ENCODE results near the gene SWT1.
"Not testable (repeated sequence)": the region's sequence is repeated elsewhere in the genome, so short reads cannot be mapped to it uniquely, and the experiment has no call there.

Gene SWT1

DNA sequence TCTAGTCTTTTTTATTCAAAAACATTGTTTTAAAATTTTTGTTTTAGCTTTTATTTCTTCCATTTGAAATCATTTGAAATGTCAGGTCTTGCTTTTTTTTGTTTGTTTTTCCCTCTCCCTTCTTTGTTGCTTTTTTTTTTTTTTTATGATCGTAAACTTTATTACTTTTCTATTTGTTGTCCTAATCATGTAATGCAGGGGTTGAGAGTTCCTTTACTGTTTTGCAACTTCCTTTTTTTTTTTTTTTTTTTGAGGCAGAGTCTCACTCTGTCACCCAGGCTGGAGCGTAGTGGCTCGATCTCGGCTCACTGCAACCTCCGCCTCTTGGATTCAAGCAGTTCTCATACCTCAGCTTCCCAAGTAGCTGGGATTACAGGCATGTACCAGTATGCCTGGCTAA lies 135.3 kb downstream of the SWT1 start:
- DNase-seq: no peak

DNA sequence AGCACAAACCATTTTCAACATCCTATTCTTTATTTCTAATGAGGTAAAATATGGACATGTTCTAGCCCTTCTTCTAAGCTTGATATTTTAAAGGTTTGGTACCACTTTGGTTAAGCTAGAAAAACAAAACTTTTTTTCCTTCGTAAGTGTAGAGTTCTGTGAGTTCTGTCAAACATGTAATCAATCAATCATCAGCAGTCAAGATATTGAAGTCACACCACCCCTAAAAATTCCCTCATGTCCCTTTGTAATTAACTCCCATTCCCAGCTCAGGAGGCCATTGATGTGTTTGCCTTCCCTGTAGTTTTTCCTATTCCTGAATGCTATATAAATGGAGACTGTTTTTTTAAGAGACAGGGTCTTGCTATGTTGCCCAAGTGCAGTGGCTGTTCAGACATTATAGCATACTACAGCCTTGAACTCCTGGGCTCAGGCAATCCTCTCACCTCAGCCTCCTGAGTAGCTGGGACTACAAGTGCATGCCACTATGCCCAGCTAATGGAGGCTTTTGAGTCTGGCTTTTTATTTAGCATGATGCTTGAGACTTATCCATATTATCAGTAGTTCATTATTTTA lies 137.1 kb downstream of the SWT1 start:
- no peak for DNase-seq

DNA sequence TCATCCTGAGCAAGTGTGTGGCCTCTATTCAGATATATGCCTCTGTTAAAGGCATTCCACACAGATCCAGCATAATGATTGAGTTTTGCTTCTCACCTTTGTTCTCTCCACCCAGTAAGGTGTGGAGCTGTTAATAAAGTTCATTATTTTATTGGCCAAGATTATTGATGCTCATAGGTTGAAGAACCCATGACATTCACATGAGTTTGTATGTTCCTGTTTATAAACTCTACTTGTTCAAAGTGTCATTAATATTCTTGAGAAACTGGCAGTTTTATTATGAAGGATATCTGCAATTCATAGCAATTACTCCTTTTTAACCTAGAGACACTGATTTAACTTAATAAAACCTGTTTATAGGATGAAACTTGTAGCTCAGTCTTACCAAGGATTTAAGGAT lies 138.1 kb downstream of the SWT1 start:
- DNase-seq: no peak

DNA sequence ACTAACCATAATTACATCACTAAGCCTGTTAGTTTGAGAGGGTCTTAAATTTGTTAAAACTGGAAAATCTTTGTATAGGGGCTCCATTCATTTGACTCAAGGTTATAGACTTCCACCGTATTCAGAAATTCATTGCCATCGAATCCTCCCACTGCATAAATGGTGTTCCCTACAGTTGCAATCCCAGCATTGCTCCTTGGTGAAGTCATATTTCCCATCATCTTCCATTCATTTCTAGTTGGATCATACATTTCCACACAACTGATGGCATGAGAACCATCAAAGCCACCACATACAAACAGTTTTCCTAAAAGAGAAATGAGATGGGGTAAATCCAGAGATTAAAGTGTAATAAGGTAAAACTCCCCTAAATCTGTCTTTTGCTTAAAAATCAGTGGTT lies 141.0 kb downstream of the SWT1 start:
- DNase-seq: no peak

DNA sequence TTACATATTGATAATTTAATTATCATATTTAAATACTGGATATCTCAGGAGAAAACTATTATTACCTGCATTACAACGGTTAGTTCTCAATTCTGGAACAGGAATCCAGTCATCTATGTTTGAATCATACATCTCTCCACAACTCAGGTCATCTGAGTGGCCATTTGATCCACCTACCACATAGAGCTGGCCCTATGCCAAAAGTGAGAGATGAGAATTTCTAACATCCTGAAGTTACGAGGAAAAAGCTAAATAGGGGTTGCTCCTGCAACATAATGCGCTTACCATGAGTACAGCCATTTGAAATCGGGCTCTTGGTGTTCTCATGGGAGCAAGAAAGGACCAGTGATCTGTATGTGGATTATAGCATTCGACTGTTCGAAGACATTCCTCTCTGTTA lies 143.2 kb downstream of the SWT1 start:
- no peak for DNase-seq

DNA sequence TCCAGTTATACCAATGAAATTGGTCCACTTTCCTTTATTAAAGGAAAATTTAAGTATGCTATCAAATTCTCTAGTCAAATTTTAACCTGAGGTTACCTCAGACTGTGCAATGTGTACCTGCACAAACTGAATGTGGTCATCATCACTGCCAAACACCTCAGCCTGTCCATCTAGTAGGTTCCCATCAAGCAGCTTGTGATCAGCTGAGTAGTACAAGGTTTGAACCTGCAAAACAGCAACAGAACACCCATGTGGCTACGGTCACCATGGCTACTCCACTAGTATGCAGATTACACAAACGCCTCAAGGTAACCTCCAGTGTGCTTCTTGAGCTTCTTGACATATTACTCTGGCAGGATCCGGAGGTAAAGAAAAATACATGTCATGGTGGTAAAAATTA lies 148.5 kb downstream of the SWT1 start:
- DNase-seq: no peak

DNA sequence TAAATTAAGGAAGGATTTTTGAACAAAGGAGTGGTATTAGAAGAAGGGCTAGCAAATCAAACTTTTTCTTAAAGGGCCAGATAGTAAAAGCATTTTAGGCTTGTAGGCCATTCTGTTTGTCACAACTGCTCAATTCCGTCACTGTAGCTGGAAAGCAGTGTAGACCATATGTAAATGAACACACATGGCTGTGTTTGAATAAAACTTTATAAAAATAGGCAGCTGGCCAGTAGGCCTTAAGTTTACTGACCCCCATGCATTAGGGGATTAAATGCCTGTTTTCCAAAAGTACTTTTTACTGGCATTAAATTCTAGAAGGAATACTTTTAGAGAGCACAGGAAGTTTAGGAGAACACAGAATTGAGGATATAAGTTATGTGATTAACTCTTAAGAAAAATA lies 151.2 kb downstream of the SWT1 start:
- no peak for DNase-seq

DNA sequence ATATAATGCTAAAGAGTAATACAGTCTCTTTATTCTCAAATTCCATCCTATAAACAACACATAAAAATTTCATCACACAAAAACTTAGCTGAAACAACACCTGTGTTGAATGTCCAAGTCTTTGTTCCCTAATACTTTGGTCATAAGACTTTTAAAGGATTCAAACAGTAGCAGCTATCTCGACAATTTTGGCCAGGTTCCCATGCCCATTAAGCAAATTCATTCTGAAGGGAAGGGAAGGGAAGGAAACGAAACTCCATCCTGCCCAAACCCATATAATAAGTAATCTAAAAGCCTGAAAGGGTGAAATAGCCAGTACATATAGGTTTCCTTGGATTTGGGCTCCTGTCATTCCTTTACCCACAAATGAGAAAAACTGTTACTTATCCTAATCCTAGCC lies 152.6 kb downstream of the SWT1 start:
- DNase-seq: no peak

DNA sequence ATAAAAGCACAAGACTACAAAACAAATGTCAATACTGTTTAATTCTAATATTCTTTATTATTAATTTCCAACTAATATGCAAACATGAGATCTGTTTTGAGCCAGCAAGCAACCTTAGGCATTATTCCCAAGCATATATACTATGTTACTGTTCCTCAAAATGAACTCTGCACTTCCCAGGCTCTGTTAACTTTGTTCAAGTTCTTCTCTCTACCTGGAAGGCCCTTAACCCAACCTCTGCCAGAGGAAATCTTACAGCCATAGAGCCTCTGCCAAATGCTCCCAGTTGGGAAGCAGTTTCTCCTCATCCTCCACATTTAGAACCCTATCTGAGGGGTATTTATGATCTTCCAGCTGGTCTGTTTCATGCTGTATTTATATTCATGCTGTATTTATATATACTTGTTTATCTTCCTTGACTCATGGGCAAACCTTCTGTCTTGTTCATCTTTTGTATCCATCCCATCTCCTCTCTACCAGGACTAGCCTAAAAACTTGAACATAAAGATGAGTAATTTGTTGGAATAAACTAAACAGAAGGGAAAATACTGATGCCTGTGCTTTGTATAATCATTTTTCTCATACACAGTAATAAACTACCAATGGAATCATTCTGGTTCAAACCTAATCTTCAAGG lies 154.7 kb downstream of the SWT1 start:
- no peak for DNase-seq

DNA sequence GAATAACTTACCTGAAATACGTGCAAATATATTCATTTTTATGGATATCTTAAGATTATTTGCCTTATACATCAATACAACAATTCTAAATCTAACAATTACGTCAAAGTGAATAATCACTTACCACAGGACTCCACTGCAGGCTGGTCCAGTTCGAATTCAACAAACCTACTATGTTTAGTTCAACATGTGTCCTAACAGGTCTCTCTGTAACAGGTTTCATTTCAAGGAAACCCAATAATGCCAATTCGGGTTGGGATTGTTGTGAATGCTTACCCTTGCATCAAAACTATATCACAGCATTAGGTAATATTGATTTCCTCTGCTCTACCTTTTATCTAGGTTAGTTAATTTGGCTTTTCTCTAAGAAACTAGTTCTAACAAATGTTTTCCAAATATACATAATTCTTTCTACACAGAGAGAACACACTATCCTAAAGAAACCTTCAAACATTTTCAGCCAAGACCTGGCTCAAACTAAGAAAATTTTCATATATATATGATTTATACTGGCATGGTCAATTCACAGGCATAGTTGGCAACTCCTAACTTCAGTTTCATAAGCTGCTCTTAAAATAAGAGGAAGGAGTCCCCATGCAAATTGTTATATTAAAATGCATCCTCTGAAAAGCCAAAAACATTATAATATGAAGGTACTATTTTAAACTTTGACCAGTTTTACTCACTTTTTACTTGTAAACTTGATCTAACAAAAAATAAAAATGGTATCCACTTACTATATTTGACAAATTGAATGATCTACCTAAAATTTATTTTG lies 155.6 kb downstream of the SWT1 start:
- no peak for DNase-seq

DNA sequence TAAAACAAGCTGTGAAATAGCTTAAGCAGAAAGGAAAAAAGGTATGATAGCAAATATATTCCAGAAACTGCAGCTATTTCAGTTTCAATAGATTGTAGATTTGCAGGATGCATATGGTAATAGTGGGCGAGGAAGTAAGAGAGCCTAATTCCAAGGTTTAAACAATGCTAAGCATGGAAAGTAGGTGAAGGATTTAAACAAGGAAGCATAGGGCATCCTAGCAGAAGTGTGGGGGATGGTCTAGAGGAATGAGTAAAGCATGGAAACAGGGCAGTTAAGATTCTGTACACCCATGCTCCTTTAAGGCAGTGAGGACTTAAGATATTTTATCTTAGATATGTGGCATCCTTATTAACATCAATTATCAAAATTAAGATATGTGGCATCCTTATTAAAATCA lies 157.4 kb downstream of the SWT1 start:
- no peak for DNase-seq

DNA sequence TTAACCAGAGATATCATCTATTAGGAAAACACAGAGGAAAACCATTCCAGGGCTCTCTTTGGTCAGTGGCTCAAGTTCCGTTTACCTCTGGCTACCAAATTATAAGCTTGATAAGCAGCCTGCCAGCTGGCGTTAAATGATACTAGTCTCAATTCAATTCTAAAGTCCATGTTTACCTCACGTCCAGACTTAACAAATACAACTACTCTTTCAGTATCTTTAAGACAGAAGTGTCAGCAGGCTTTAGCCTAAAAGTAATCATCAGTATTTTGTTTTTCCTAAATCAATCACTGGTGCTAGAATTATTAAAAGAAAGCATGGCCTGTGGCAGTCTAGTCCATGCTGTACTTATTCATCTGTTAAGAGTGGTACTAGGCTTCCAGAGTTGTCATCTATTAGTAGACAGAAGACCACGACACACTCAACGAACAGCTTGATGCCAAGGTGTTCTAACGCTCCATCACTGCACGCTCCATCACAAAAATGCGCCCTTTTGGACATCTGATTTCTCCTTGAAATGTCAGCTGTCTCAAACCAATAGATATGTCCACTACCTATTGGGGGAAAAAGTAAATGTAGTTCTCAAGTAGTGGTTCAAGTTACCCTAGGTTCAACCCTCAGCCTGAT lies 158.6 kb downstream of the SWT1 start:
- no peak for DNase-seq

DNA sequence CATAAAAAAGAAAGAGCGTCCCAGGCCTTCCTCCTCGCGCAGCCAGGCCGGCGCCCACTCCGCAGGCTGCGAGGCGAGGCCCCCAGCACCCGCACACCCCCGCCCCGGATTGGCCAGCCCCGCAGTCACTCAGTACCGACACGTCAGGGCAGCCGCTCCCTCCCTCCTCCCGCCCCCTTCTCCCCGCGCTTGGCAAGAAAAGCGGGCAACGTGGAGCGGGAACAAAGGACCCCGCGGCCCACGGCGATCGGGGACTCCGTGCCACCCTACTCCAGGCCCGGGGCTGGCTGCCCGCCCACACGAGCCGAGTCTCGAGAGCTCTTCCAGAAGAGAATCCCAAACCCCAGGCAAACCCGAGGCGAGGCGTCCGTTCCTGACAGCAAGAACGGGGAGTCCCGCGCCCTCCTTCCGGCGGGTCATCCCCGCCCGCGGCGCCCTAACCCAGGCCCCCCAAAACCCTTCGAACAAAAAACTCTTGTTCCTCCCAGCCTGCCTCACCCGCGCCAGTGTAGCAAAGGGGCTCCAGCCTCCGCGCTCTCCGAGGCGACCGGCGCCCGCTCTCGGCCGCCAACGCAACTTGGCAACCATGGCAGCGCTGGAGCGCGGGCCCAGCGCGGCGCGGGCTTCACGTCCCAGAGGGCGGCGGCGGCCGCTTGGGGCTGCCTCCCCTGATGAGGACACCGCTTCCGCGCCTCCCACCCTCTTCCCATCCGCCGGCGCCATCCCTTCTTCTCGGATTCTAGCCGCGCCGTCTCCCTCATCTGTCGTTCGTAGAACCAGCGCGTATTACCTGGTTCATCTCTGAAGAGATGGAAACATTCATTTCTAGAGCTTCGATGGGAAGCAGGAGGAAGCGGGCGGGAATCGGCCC lies 159.4 kb downstream of the SWT1 start:
- peak; percentile 94 for DNase-seq

DNA sequence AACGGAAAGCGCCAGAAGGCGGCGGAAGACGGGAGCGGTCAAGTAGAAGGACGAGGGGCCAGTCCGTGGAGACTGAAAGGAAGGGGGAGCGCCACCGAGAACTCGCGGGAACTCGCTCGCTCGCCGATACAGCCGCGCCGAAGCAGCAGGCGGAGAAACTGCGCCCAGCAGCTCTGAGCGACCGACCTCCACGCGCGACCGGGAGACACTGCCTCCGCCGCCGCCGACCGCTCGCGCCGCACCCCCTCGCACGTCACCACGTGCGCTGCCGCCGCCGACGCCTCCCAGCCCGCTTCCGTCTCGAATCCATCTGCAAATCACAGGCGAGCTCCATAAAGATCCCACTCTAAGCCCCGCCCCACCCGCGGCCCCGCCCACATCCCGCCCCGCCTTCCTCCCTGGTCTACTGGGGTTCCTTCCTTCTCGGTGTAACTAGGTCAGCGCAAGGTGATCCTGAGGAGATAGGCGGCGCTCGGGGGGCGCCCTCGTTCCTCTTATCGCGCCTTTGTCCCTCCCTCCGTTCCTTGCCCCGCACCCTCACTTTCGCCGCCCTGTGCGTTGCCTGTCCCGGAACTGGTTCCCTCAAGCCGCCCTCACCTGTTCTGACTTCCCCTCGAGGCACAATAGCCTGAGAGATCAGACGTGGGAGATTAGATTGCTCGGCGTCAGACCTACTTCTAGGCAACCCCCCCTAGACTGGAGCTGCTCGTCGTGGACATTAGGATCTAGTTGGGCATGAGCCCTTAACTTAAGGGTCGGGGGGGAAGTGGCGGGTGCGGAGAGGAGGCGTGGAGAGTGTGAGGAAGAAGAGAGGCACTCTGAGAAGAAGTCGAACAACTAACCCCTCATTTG lies 160.3 kb downstream of the SWT1 start, which contains the start of gene IVNS1ABP:
IVNS1ABP (minus strand) TSS at position 210 of the 852 bp plus-strand sequence. CDS start 7,750 bp downstream, outside the sequence.
- DNase-seq: peak; percentile 93

DNA sequence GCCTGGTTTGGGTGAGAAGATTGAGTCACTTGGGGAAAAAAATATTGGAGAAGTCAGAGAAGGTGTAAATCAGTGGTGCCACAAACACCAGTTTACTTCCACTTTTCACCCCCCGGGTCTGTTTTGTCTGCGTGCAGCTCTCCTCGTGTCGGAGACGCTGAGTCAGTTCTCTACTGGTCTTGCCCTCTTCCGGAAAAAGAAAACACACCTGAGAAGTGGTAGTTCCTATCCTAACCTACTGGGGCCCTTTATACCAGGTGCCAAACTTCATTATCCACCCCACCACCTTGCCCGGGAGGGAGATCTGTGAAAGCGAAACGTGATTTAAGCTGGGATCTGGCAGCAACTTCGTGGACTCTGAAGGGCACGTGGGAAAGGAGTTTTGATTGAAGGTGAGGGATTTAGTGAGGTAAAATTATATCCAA lies 160.9 kb downstream of the SWT1 start:
- DNase-seq: peak; percentile 73

DNA sequence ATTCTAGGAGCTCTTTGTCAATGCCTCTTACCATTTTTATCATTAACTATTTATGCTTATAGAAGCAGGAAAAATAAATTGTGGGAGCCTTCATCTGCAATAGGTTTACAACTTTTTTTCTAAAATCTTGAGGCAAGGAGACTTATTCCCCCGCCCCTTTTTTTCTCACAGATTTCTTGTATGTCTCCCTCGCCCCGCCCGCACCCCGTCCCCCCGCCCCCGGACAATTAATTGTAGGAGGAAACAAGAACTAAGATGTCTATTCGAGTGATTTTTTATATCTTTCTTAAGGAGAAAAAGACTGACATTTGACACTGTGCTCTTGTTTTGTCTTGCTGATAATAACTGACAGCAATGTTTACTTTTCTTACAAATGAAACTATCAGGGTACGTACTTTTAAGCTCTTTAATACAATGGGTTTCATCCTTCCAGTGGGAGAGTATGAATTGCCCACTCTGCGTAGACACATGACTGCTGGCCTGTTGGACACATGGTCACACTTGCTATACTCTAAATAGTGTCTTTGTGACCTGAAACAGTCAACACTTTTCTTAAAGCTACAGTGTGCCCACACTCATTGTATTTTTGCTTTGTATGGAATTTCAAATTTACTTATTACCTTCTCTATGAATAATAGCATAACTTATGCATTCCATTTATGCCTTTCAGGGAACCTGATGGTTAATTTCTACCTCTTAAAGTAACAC lies 161.6 kb downstream of the SWT1 start:
- DNase-seq: no peak

DNA sequence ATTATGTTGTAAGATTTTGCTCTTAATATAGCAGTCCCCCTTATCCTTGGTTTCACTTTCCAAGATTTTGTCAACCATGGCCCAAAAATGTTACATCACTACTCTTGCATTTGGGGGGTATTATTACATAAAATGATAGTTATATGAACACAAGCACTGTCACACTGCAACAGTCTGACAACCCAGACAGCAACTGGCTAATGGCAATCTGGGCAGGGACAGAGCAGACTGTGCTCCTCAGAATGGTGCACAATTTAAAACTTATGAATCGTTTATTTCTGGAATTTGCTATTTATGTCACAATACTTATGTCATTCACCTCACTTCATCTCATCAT lies 162.1 kb downstream of the SWT1 start:
- DNase-seq: no peak

DNA sequence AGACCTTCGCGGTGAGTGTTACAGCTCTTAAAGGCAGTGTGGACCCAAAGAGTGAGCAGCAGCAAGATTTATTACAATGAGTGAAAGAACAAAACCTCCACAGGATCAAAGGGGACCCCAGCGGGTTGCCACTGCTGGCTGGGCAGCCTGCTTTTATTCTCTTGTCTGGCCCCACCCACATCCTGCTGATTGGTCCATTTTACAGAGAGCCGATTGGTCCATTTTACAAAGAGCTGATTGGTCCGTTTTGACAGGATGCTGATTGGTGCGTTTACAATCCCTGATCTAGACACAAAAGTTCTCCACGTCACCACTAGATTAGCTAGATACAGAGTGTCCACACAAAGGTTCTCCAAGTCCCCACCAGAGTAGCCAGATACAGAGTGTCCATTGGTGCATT lies 164.1 kb downstream of the SWT1 start:
- not testable (repeated sequence) for DNase-seq

DNA sequence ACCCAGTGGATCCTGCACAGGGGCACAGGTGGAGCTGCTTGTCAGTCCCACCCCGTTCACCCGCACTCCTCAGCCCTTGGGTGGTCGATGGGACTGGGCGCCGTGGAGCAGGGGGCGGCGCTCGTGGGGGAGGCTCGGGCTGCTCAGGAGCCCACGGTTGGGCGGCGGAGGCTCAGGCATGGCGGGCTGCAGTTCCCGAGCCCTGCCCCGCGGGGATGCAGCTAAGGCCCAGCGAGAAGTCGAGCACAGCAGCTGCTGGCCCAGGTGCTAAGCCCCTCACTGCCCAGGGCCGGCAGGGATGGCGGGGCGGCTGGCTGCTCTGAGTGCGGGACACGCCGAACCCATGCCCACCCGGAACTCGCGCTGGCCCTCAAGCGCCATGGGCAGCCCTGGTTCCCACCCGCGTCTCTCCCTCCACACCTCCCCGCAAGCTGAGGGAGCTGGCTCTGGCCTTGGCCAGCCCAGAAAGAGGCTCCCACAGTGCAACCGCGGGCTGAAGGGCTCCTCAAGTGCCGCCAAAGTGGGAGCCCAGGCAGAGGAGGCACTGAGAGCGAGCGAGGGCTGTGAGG lies 164.8 kb downstream of the SWT1 start:
- not testable (repeated sequence) for DNase-seq

DNA sequence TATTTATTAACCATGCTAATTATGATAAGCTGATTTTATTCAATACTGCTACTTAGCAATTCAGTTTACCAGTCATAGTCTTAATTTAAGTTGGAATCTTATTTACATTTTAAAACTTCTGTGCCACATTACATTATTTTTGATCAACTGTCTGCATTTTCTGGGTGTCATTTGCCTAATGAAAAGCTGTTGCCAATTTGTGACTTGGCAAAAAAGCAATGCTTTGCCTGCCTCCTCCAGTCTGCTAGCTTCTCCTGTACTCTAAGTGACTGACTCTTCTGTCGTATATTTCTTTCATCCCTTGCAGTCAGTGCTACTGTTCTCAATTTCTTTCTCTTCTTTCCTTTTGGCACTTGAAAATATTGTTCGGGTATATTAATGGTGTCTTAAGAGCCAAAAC lies 165.7 kb downstream of the SWT1 start:
- no peak for DNase-seq

DNA sequence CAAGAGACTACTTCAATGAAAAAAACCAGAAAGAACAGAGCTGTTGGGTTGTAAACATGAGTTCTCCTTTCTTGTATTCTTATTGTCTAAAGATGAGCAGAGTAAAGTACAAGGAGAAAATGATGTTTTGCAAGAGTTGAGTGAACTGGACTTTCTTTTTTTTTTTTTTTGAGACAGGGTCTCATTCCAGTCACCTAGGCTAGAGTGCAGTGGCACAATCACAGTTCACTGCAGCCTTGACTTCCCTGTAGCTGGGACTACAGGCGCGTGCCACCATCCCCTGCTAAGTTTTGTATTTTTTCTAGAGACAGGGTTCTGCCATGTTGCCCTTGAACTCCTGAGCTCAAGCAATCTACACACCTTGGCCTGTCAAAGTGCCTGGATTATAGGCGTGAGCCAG lies 167.2 kb downstream of the SWT1 start:
- DNase-seq: no peak
